ENCODE results near the gene FSTL4.
"Not testable (repeated sequence)": the region's sequence is repeated elsewhere in the genome, so short reads cannot be mapped to it uniquely, and the experiment has no call there.

FSTL4 gene

GRCh38 chr5:133401731-133402347 lies 210.5 kb downstream of the FSTL4 start:
- no peak overlapping the region for H3K4me3 ChIP-seq (ENCODE audit: low read length)
- no peak for DNase-seq (ENCODE audit: low read depth, low spot score)

- no peak overlapping the region for H3K4me3 ChIP-seq (ENCODE audit: low read length)
- DNase-seq (ENCODE audit: low read depth, low spot score), result no peak
These were observed 211.4 kb downstream of the FSTL4 start for GRCh38 chr5:133400831-133401351.

- H3K4me3 ChIP-seq (ENCODE audit: low read length), result no peak overlapping the region
- DNase-seq (ENCODE audit: low read depth, low spot score), result no peak
These were observed 212.2 kb downstream of the FSTL4 start for GRCh38 chr5:133400120-133400519.

- H3K4me3 ChIP-seq (ENCODE audit: low read length), result no peak overlapping the region
- DNase-seq (ENCODE audit: low read depth, low spot score), result no peak
These were observed 213.0 kb downstream of the FSTL4 start for GRCh38 chr5:133399247-133399891.

- H3K4me3 ChIP-seq (ENCODE audit: low read length), result no peak overlapping the region
- no peak for DNase-seq (ENCODE audit: low read depth, low spot score)
These were observed 213.7 kb downstream of the FSTL4 start for GRCh38 chr5:133398646-133399101.

GRCh38 chr5:133397990-133398645 lies 214.2 kb downstream of the FSTL4 start:
- no peak overlapping the region for H3K4me3 ChIP-seq (ENCODE audit: low read length)
- no peak for DNase-seq (ENCODE audit: low read depth, low spot score)

GRCh38 chr5:133397348-133397747 lies 215.0 kb downstream of the FSTL4 start:
- no peak overlapping the region for H3K4me3 ChIP-seq (ENCODE audit: low read length)
- DNase-seq (ENCODE audit: low read depth, low spot score), result no peak

- no peak for DNase-seq (ENCODE audit: low read depth, low spot score)
- H3K4me3 ChIP-seq (ENCODE audit: low read length), result no peak overlapping the region
These were observed 215.5 kb downstream of the FSTL4 start for GRCh38 chr5:133396814-133397213.

GRCh38 chr5:133396187-133396741 lies 216.1 kb downstream of the FSTL4 start:
- no peak for DNase-seq (ENCODE audit: low read depth, low spot score)
- H3K4me3 ChIP-seq (ENCODE audit: low read length), result no peak overlapping the region

GRCh38 chr5:133395207-133395606 lies 217.1 kb downstream of the FSTL4 start:
- DNase-seq (ENCODE audit: low read depth, low spot score); H3K4me3 ChIP-seq (ENCODE audit: low read length): not testable (repeated sequence)

GRCh38 chr5:133394477-133394817 lies 217.9 kb downstream of the FSTL4 start:
- not testable (repeated sequence) for H3K4me3 ChIP-seq (ENCODE audit: low read length); DNase-seq (ENCODE audit: low read depth, low spot score)

GRCh38 chr5:133393776-133394476 lies 218.4 kb downstream of the FSTL4 start:
- no peak overlapping the region for H3K4me3 ChIP-seq (ENCODE audit: low read length)
- no peak for DNase-seq (ENCODE audit: low read depth, low spot score)

- H3K4me3 ChIP-seq (ENCODE audit: low read length), result no peak overlapping the region
- DNase-seq (ENCODE audit: low read depth, low spot score), result no peak
These were observed 219.9 kb downstream of the FSTL4 start for GRCh38 chr5:133392448-133392847.

- no peak overlapping the region for H3K4me3 ChIP-seq (ENCODE audit: low read length)
- no peak for DNase-seq (ENCODE audit: low read depth, low spot score)
These were observed 220.8 kb downstream of the FSTL4 start for GRCh38 chr5:133391354-133392136.

- H3K4me3 ChIP-seq (ENCODE audit: low read length), result no peak overlapping the region
- no peak for DNase-seq (ENCODE audit: low read depth, low spot score)
These were observed 221.7 kb downstream of the FSTL4 start for GRCh38 chr5:133390416-133391353.

- no peak overlapping the region for H3K4me3 ChIP-seq (ENCODE audit: low read length)
- no peak for DNase-seq (ENCODE audit: low read depth, low spot score)
These were observed 223.2 kb downstream of the FSTL4 start for GRCh38 chr5:133389066-133389590.

GRCh38 chr5:133387621-133388020 lies 224.7 kb downstream of the FSTL4 start:
- no peak overlapping the region for H3K4me3 ChIP-seq (ENCODE audit: low read length)
- no peak for DNase-seq (ENCODE audit: low read depth, low spot score)
